Body of pancreas (tissue), 4 donors: ENCODE data around the gene MAPK13.

Experiments
- POLR2A ChIP-seq, 3 donors: fragments of 450-650 bp; IDR thresholded peaks; one replicate each; pipeline ENCODE4 v1.6.1; 2016; ENCODE audit warnings: antibody characterized with exemption in 3 of 3, mild to moderate bottlenecking in 2 of 3
- TF ChIP-seq, protein P1 (sequence below), 7 experiments: fragments of 450-650 bp in 4 of 7; fragments of 200-600 bp in 3 of 7; sonication (generic) in 3 of 7; IDR thresholded peaks; one replicate each; pipeline ENCODE4 v1.5.1; 2016 to 2019; ENCODE audit warnings: antibody characterized with exemption in 7 of 7

DNA sequence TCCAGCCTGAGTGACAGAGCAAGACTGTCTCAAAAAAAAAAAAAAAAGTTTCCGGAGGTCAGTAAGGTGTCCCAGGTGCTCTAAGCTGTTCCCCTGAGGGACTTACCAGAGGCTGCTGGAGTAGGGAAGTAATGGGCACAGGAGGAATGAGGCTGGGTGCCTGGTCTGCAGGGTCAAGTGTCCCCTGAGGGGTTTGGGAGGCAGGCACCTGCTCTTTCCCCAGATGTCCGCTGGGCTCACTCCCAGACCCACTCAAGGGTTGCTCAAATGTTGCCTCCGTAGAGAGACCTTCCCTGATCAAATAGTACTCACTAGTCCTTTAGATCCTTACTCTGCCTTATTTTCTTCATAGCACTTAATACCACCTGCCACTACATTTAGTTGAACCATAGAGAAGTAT lies 5.4 kb upstream of the MAPK13 start:
- TF ChIP-seq, protein P1, sequence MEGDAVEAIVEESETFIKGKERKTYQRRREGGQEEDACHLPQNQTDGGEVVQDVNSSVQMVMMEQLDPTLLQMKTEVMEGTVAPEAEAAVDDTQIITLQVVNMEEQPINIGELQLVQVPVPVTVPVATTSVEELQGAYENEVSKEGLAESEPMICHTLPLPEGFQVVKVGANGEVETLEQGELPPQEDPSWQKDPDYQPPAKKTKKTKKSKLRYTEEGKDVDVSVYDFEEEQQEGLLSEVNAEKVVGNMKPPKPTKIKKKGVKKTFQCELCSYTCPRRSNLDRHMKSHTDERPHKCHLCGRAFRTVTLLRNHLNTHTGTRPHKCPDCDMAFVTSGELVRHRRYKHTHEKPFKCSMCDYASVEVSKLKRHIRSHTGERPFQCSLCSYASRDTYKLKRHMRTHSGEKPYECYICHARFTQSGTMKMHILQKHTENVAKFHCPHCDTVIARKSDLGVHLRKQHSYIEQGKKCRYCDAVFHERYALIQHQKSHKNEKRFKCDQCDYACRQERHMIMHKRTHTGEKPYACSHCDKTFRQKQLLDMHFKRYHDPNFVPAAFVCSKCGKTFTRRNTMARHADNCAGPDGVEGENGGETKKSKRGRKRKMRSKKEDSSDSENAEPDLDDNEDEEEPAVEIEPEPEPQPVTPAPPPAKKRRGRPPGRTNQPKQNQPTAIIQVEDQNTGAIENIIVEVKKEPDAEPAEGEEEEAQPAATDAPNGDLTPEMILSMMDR (IDR thresholded peaks at IDR 0.05), result no peak
- no peak for TF ChIP-seq POLR2A (IDR thresholded peaks at IDR 0.05)
